Activated naive CD4-positive, alpha-beta T cell treated with anti-CD3 and anti-CD28 coated beads for 36 hours (primary cell): Measurements from ENCODE around the gene RBM10. TPM values are rescaled to one million over a fixed set of nuclear protein-coding genes. Genes with fewer than 3 reads are reported as not detected.

Experiments used
- CTCF ChIA-PET: fragments of 350-600 bp; sonication (Branson Sonifier 250); formaldehyde crosslinking; loops from one replicate; lab custom pipeline; 2021; ENCODE audit warnings: antibody characterized with exemption; lab: Charles Lee
- DNase-seq: peaks from one replicate; pipeline ENCODE4 v3.0.0-alpha.2; 2020
- H3K27ac Mint-ChIP-seq: one replicate; pipeline ENCODE4 v1.8.0; 2021; ENCODE audit warnings: mild to moderate bottlenecking, mixed read lengths
- H3K27me3 Mint-ChIP-seq: one replicate; pipeline ENCODE4 v1.8.0; 2021; ENCODE audit warnings: low read depth, mixed read lengths
- H3K36me3 Mint-ChIP-seq: one replicate; pipeline ENCODE4 v1.8.0; 2021; ENCODE audit warnings: low read depth, mixed read lengths
- H3K4me1 Mint-ChIP-seq: one replicate; pipeline ENCODE4 v1.8.0; 2021; ENCODE audit warnings: low read depth, mixed read lengths
- H3K4me3 Mint-ChIP-seq: one replicate; pipeline ENCODE4 v1.8.0; 2021; ENCODE audit warnings: mild to moderate bottlenecking, moderate library complexity, mixed read lengths
- H3K9me3 Mint-ChIP-seq: one replicate; pipeline ENCODE4 v1.8.0; 2021; ENCODE audit warnings: mixed read lengths
- intact Hi-C: fragments of 100-400 bp; cut with micrococcal nuclease; formaldehyde crosslinking; loops from one replicate; pipeline ENCODE4 v1.15.1; 2023
- total RNA-seq, 2 experiments: library from RNA; stranded (reverse); gene quantifications; one replicate each; pipeline ENCODE4 v1.2.3, GENCODE V29; 2021

Gene RBM10
- total RNA-seq, 2 experiments from 2014 or later = 65.4 to 65.5 TPM

- CTCF ChIA-PET = no interaction called here
- no peak overlapping the region for H3K27ac Mint-ChIP-seq
- intact Hi-C loops = no loop called here
- H3K4me3 Mint-ChIP-seq = no peak overlapping the region
- no peaks in the 10 kb centered on the region for H3K27me3 Mint-ChIP-seq
- no peaks in the 10 kb centered on the region for H3K9me3 Mint-ChIP-seq
- H3K36me3 Mint-ChIP-seq = peaks cover 26% of the 10 kb centered on the region
- DNase-seq = no peak
- peaks cover 17% of the 10 kb centered on the region for H3K4me1 Mint-ChIP-seq
These were observed 63.1 kb downstream of the RBM10 start for GRCh38 chrX:47208108-47208507.

- no peaks in the 10 kb centered on the region for H3K27me3 Mint-ChIP-seq
- no peak overlapping the region for H3K4me3 Mint-ChIP-seq
- CTCF ChIA-PET = no interaction called here
- H3K36me3 Mint-ChIP-seq = peaks cover 36% of the 10 kb centered on the region
- intact Hi-C loops = no loop called here
- peaks cover 17% of the 10 kb centered on the region for H3K4me1 Mint-ChIP-seq
- H3K9me3 Mint-ChIP-seq = no peaks in the 10 kb centered on the region
- DNase-seq = no peak
- no peak overlapping the region for H3K27ac Mint-ChIP-seq
These were observed 64.7 kb downstream of the RBM10 start for GRCh38 chrX:47209508-47210238.

- H3K9me3 Mint-ChIP-seq = no peaks in the 10 kb centered on the region
- CTCF ChIA-PET = interaction anchor here (0.5 to 0.6 kb wide), 2 partner anchors 11 to 153 kb away, joined by 3 read pairs; no protein-coding TSS in a partner anchor
- H3K36me3 Mint-ChIP-seq = peaks cover 32% of the 10 kb centered on the region
- no peak for DNase-seq
- H3K27me3 Mint-ChIP-seq = no peaks in the 10 kb centered on the region
- intact Hi-C loops = no loop called here
- peaks cover 13% of the 10 kb centered on the region for H3K4me1 Mint-ChIP-seq
- H3K27ac Mint-ChIP-seq = no peak overlapping the region
- no peak overlapping the region for H3K4me3 Mint-ChIP-seq
These were observed 65.8 kb downstream of the RBM10 start for GRCh38 chrX:47210661-47211425.

GRCh38 chrX:47212381-47213293 is 67.6 kb downstream of the RBM10 start:
- no peak overlapping the region for H3K4me3 Mint-ChIP-seq
- H3K36me3 Mint-ChIP-seq = peaks cover 33% of the 10 kb centered on the region

GRCh38 chrX:47214435-47215077 is 69.5 kb downstream of the RBM10 start:
- H3K36me3 Mint-ChIP-seq = peaks cover 35% of the 10 kb centered on the region
- H3K27me3 Mint-ChIP-seq = no peaks in the 10 kb centered on the region
- CTCF ChIA-PET = no interaction called here
- intact Hi-C loops = loop anchor here (5.0 kb wide), 1 partner anchor 168 kb away; no protein-coding TSS in a partner anchor
- H3K4me3 Mint-ChIP-seq = no peak overlapping the region
- peak overlapping the region; percentile 41 for H3K27ac Mint-ChIP-seq
- no peaks in the 10 kb centered on the region for H3K9me3 Mint-ChIP-seq
- H3K4me1 Mint-ChIP-seq = peaks cover 21% of the 10 kb centered on the region
- DNase-seq = no peak

More at GRCh38 chrX:47212381-47213293, 67.6 kb downstream of the RBM10 start:
- H3K27ac Mint-ChIP-seq = peak overlapping the region; percentile 50
- CTCF ChIA-PET = no interaction called here
- intact Hi-C loops = no loop called here
- DNase-seq = no peak
- peaks cover 18% of the 10 kb centered on the region for H3K4me1 Mint-ChIP-seq
- no peaks in the 10 kb centered on the region for H3K9me3 Mint-ChIP-seq
- no peaks in the 10 kb centered on the region for H3K27me3 Mint-ChIP-seq

- Mint-ChIP-seq H3K27me3 (no peaks in the 10 kb centered on the region), H3K9me3 (no peaks in the 10 kb centered on the region), H3K36me3 (peaks cover 42% of the 10 kb centered on the region), H3K4me1 (peaks cover 29% of the 10 kb centered on the region), H3K4me3 (no peak overlapping the region), H3K27ac (peak overlapping the region; percentile 98)
- CTCF ChIA-PET = interaction anchor here (0.5 to 0.7 kb wide), 2 partner anchors 97 to 169 kb away, joined by 3 to 5 read pairs; no protein-coding TSS in a partner anchor
- DNase-seq = no peak
- intact Hi-C loops = loop anchor here (5.0 kb wide), 1 partner anchor 167 kb away; no protein-coding TSS in a partner anchor
These were observed 70.4 kb downstream of the RBM10 start for GRCh38 chrX:47215291-47215900.

GRCh38 chrX:47216393-47216925 is 71.4 kb downstream of the RBM10 start:
- H3K27ac Mint-ChIP-seq = peak overlapping the region; percentile 98
- CTCF ChIA-PET = interaction anchor here (0.7 to 1.4 kb wide), 2 partner anchors 72 to 168 kb away, joined by 3 to 4 read pairs; partner anchors contain the start of genes NDUFB11 and RBM10
- peaks cover 40% of the 10 kb centered on the region for H3K36me3 Mint-ChIP-seq
- H3K27me3 Mint-ChIP-seq = no peaks in the 10 kb centered on the region
- no peak for DNase-seq
- H3K4me3 Mint-ChIP-seq = peak overlapping the region; percentile 80
- peaks cover 37% of the 10 kb centered on the region for H3K4me1 Mint-ChIP-seq
- no peaks in the 10 kb centered on the region for H3K9me3 Mint-ChIP-seq
- intact Hi-C loops = loop anchor here (2.0 to 5.0 kb wide), 2 partner anchors 72 to 166 kb away; partner anchors contain the start of genes NDUFB11 and RBM10

GRCh38 chrX:47217121-47217851 is 72.3 kb downstream of the RBM10 start:
- CTCF ChIA-PET = interaction anchor here (1.4 kb wide), 1 partner anchor 72 kb away, joined by 4 read pairs; the partner anchor contains the start of genes NDUFB11 and RBM10
- Mint-ChIP-seq H3K4me3 (peak overlapping the region; percentile 80), H3K4me1 (peaks cover 37% of the 10 kb centered on the region), H3K27me3 (no peaks in the 10 kb centered on the region), H3K9me3 (no peaks in the 10 kb centered on the region), H3K36me3 (peaks cover 34% of the 10 kb centered on the region), H3K27ac (peak overlapping the region; percentile 98)
- intact Hi-C loops = loop anchor here (1.0 to 5.0 kb wide), 6 partner anchors 24 to 265 kb away; partner anchors contain the start of genes NDUFB11, RBM10 and UBA1
- DNase-seq = peak; percentile 52

GRCh38 chrX:47217852-47218279 is 72.8 kb downstream of the RBM10 start:
- CTCF ChIA-PET = interaction anchor here (0.7 to 1.4 kb wide), 2 partner anchors 20 to 73 kb away, joined by 3 to 4 read pairs; partner anchors contain the start of genes NDUFB11 and RBM10
- Mint-ChIP-seq H3K4me3 (peak overlapping the region; percentile 80), H3K27me3 (no peaks in the 10 kb centered on the region), H3K36me3 (peaks cover 33% of the 10 kb centered on the region), H3K27ac (peak overlapping the region; percentile 98), H3K9me3 (no peaks in the 10 kb centered on the region), H3K4me1 (peaks cover 37% of the 10 kb centered on the region)
- peak; percentile 98 for DNase-seq
- intact Hi-C loops = loop anchor here (1.0 to 5.0 kb wide), 8 partner anchors 15 to 343 kb away; partner anchors contain the start of genes ARAF, NDUFB11, RBM10 and UBA1
